ENCODE results near the gene ST8SIA1. TPM values are rescaled to one million over a fixed set of nuclear protein-coding genes. Genes with fewer than 3 reads are reported as not detected.

Gene ST8SIA1
- total RNA-seq, 1 donor from 2014 or later, result 3.6 TPM

DNA sequence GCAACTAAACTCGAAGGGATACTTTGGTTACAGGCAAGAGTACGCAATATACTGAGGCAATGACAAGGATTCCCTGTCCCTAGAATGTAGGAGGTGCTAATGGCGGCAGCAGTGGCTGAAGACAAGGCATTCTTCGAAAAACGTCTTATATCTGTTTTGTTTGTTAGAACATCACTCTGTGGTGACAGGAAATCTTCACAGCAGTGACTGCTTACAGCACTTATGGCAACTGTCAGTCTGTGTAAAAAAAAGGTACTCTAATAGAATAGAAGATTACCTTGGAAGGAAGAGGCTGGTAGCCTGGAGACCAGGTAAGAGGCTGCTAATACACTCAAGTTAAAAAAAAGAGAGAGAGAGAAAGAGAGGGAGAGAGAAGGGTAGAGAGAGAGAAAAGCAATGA, 131.7 kb downstream of the ST8SIA1 start:
- H3K9me3 Mint-ChIP-seq (ENCODE audit: unreplicated experiment), result peaks cover 21% of the 10 kb centered on the region
- H3K36me3 Mint-ChIP-seq (ENCODE audit: unreplicated experiment), result peaks cover 3% of the 10 kb centered on the region
- no peak for DNase-seq (ENCODE audit: extremely low spot score, unreplicated experiment)
- no peak overlapping the region for H3K27ac Mint-ChIP-seq (ENCODE audit: unreplicated experiment)
- no peaks in the 10 kb centered on the region for H3K4me1 Mint-ChIP-seq (ENCODE audit: unreplicated experiment)
- no peak overlapping the region for H3K4me3 Mint-ChIP-seq (ENCODE audit: unreplicated experiment)
- TF ChIP-seq, protein P1, sequence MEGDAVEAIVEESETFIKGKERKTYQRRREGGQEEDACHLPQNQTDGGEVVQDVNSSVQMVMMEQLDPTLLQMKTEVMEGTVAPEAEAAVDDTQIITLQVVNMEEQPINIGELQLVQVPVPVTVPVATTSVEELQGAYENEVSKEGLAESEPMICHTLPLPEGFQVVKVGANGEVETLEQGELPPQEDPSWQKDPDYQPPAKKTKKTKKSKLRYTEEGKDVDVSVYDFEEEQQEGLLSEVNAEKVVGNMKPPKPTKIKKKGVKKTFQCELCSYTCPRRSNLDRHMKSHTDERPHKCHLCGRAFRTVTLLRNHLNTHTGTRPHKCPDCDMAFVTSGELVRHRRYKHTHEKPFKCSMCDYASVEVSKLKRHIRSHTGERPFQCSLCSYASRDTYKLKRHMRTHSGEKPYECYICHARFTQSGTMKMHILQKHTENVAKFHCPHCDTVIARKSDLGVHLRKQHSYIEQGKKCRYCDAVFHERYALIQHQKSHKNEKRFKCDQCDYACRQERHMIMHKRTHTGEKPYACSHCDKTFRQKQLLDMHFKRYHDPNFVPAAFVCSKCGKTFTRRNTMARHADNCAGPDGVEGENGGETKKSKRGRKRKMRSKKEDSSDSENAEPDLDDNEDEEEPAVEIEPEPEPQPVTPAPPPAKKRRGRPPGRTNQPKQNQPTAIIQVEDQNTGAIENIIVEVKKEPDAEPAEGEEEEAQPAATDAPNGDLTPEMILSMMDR (IDR thresholded peaks at IDR 0.05), result no peak
- H3K27me3 Mint-ChIP-seq (ENCODE audit: unreplicated experiment), result peaks cover 31% of the 10 kb centered on the region

DNA sequence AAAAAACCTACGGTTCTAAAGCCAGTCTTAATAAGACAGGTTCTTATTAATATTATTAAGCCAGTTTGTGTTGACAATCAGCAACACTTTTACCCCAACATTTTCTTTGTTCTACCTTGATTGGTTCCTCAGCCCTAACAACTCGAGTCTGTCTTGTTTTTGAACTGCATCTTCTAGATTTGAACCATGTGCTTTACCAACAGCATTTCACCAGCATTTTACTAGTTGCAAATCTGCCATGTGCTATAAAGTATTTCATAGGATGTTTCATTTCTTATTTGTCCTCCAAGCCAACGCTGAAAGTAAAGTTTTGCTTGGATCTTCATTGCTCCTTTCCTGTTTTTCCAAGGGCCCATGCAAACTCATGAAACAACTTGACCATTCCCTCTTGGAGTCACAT, 133.4 kb downstream of the ST8SIA1 start:
- H3K4me1 Mint-ChIP-seq (ENCODE audit: unreplicated experiment), result no peaks in the 10 kb centered on the region
- no peak overlapping the region for H3K27ac Mint-ChIP-seq (ENCODE audit: unreplicated experiment)
- peaks cover 3% of the 10 kb centered on the region for H3K36me3 Mint-ChIP-seq (ENCODE audit: unreplicated experiment)
- TF ChIP-seq, protein P1 (IDR thresholded peaks at IDR 0.05), result no peak
- no peak overlapping the region for H3K4me3 Mint-ChIP-seq (ENCODE audit: unreplicated experiment)
- no peak for DNase-seq (ENCODE audit: extremely low spot score, unreplicated experiment)
- peaks cover 29% of the 10 kb centered on the region for H3K27me3 Mint-ChIP-seq (ENCODE audit: unreplicated experiment)
- peaks cover 21% of the 10 kb centered on the region for H3K9me3 Mint-ChIP-seq (ENCODE audit: unreplicated experiment)

DNA sequence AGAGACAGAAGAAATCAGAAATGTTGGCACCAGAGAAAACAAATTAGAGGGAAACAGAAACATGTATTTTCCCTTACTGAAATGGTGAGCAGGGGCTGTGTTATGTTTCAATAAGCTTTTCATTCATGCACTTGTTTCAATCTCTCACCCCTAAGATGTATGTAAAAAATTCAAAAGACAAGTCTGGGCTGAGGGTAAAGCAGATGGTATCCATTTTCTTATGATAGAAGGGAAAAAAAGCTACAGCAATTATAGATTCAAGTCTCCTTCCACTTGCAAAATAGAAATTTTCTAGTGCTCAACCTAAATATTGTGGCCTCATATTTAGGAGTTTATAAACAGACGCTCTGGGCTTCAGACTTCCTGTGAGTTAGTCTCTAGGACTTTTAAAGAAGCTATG, 138.3 kb downstream of the ST8SIA1 start:
- TF ChIP-seq, protein P1 (IDR thresholded peaks at IDR 0.05), result no peak
- H3K36me3 Mint-ChIP-seq (ENCODE audit: unreplicated experiment), result no peaks in the 10 kb centered on the region
- no peak overlapping the region for H3K4me3 Mint-ChIP-seq (ENCODE audit: unreplicated experiment)
- H3K27me3 Mint-ChIP-seq (ENCODE audit: unreplicated experiment), result peaks cover 18% of the 10 kb centered on the region
- no peaks in the 10 kb centered on the region for H3K9me3 Mint-ChIP-seq (ENCODE audit: unreplicated experiment)
- H3K4me1 Mint-ChIP-seq (ENCODE audit: unreplicated experiment), result no peaks in the 10 kb centered on the region
- no peak for DNase-seq (ENCODE audit: extremely low spot score, unreplicated experiment)
- H3K27ac Mint-ChIP-seq (ENCODE audit: unreplicated experiment), result no peak overlapping the region

DNA sequence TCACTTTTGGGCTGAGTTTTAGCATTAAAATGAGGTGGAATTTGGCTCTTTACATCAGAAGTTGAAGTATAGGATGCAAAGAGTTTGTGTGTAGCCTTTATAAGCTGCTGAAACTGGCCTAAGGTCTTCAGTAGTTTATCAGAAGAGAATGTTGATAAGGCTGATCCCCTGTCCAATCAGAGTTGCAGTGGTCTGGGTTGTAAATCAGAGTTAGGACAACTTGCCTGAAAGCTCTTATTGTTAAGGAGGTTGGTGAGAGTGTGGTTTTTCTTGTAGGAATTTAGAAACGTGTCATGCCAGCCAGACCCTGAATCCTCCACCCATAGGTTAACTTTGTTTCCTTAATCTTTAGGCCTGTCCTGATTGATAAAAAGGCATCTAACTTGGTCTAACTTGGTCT, 143.5 kb downstream of the ST8SIA1 start:
- peaks cover 17% of the 10 kb centered on the region for H3K27me3 Mint-ChIP-seq (ENCODE audit: unreplicated experiment)
- H3K27ac Mint-ChIP-seq (ENCODE audit: unreplicated experiment), result no peak overlapping the region
- DNase-seq (ENCODE audit: extremely low spot score, unreplicated experiment), result no peak
- H3K9me3 Mint-ChIP-seq (ENCODE audit: unreplicated experiment), result no peaks in the 10 kb centered on the region
- no peaks in the 10 kb centered on the region for H3K36me3 Mint-ChIP-seq (ENCODE audit: unreplicated experiment)
- no peak overlapping the region for H3K4me3 Mint-ChIP-seq (ENCODE audit: unreplicated experiment)
- TF ChIP-seq, protein P1 (IDR thresholded peaks at IDR 0.05), result no peak
- H3K4me1 Mint-ChIP-seq (ENCODE audit: unreplicated experiment), result no peaks in the 10 kb centered on the region

DNA sequence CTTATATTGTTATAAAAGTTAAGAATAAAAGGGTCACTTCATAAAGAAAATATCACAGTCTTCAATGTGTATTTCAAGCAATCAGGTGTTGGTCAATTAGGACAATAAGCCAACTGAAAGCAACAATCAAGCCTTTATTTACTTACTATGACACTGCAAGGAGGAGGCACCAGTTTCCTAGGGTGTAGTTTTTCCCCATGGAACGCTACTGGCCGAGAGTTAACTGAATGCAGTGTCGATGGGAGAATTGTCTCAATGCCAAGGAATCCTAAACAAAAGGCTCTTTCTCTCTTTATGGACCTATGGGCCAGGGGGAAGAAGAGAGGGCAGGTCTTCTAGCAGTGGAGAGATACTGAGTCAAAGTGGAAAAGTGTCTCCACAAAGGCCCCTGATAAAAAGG, 146.1 kb downstream of the ST8SIA1 start:
- DNase-seq (ENCODE audit: extremely low spot score, unreplicated experiment), result no peak
- H3K9me3 Mint-ChIP-seq (ENCODE audit: unreplicated experiment), result no peaks in the 10 kb centered on the region
- H3K27ac Mint-ChIP-seq (ENCODE audit: unreplicated experiment), result no peak overlapping the region
- H3K4me3 Mint-ChIP-seq (ENCODE audit: unreplicated experiment), result no peak overlapping the region
- H3K36me3 Mint-ChIP-seq (ENCODE audit: unreplicated experiment), result no peaks in the 10 kb centered on the region
- no peaks in the 10 kb centered on the region for H3K4me1 Mint-ChIP-seq (ENCODE audit: unreplicated experiment)
- H3K27me3 Mint-ChIP-seq (ENCODE audit: unreplicated experiment), result peaks cover 29% of the 10 kb centered on the region
- TF ChIP-seq, protein P1 (IDR thresholded peaks at IDR 0.05), result no peak

Measured in osteocyte (in vitro differentiated cells).